Measurements from ENCODE around the gene SLC38A10.

SLC38A10 gene

GRCh38 chr17:81295031-81295675, at the start of gene SLC38A10:
Gene SLC38A10 (minus strand): TSS chr17:81295307. CDS start chr17:81294921, 386 bp downstream.
- peak; percentile 74 for DNase-seq

- DNase-seq, result peak; percentile 42
Observed at GRCh38 chr17:81342269-81343070, 47.4 kb upstream of the SLC38A10 start.

GRCh38 chr17:81341516-81342268, 46.6 kb upstream of the SLC38A10 start:
- DNase-seq, result no peak

GRCh38 chr17:81340607-81341515, 45.8 kb upstream of the SLC38A10 start:
- no peak for DNase-seq

- peak; percentile 15 for DNase-seq
Observed at GRCh38 chr17:81339534-81340296, 44.6 kb upstream of the SLC38A10 start.

GRCh38 chr17:81339191-81339533, 44.1 kb upstream of the SLC38A10 start:
- no peak for DNase-seq

GRCh38 chr17:81338274-81339190, 43.4 kb upstream of the SLC38A10 start:
- no peak for DNase-seq

GRCh38 chr17:81337476-81337879, 42.4 kb upstream of the SLC38A10 start:
- no peak for DNase-seq

- no peak for DNase-seq
Observed at GRCh38 chr17:81336930-81337325, 41.8 kb upstream of the SLC38A10 start.

- DNase-seq, result no peak
Observed at GRCh38 chr17:81336296-81336929, 41.3 kb upstream of the SLC38A10 start.

- no peak for DNase-seq
Observed at GRCh38 chr17:81335773-81336157, 40.7 kb upstream of the SLC38A10 start.

GRCh38 chr17:81334987-81335772, 40.1 kb upstream of the SLC38A10 start:
- no peak for DNase-seq

GRCh38 chr17:81334391-81334901, 39.3 kb upstream of the SLC38A10 start:
- no peak for DNase-seq

GRCh38 chr17:81333616-81334368, 38.7 kb upstream of the SLC38A10 start:
- no peak for DNase-seq

GRCh38 chr17:81332914-81333528, 37.9 kb upstream of the SLC38A10 start:
- DNase-seq, result no peak

GRCh38 chr17:81332118-81332834, 37.2 kb upstream of the SLC38A10 start:
- DNase-seq, result no peak

- DNase-seq, result no peak
Observed at GRCh38 chr17:81331527-81332043, 36.5 kb upstream of the SLC38A10 start.

Measured in kidney glomerular epithelial cell (primary cell).